GM12891 (cell line): ENCODE data around the gene CSPG4.

ENCODE experiments used
- DNase-seq: peaks from one replicate; pipeline ENCODE4 v3.0.0; 2011; ENCODE audit warnings: low spot score; ENCODE audit not compliant: insufficient read length
- FAIRE-seq: peaks from 2 replicates; lab custom pipeline; 2011; peaks lifted over from hg19 to GRCh38; lab: Jason Lieb, UNC
- PAX5 ChIP-seq: IDR thresholded peaks from 2 replicates; pipeline ENCODE4 v1.6.1; 2011; ENCODE audit warnings: low read length, moderate library complexity, mild to moderate bottlenecking; ENCODE audit not compliant: insufficient read depth, severe bottlenecking
- POLR2A ChIP-seq: IDR thresholded peaks from 2 replicates; pipeline ENCODE4 v1.6.1; 2011; ENCODE audit warnings: low read depth, low read length, control low read depth
- POLR2AphosphoS5 ChIP-seq: IDR thresholded peaks from 2 replicates; pipeline ENCODE4 v1.6.1; 2011; ENCODE audit warnings: low read depth, low read length, control low read depth
- POU2F2 ChIP-seq: IDR thresholded peaks from 2 replicates; pipeline ENCODE4 v1.6.1; 2011; ENCODE audit warnings: low read depth, mild to moderate bottlenecking, control low read depth, low read length, moderate library complexity
- SPI1 ChIP-seq: IDR thresholded peaks from 2 replicates; pipeline ENCODE4 v1.6.1; 2011; ENCODE audit warnings: low read depth, low read length, control low read depth
- TAF1 ChIP-seq: IDR thresholded peaks from 2 replicates; pipeline ENCODE4 v1.6.1; 2011; ENCODE audit warnings: low read depth, low read length, control low read depth

The CSPG4 gene

DNA sequence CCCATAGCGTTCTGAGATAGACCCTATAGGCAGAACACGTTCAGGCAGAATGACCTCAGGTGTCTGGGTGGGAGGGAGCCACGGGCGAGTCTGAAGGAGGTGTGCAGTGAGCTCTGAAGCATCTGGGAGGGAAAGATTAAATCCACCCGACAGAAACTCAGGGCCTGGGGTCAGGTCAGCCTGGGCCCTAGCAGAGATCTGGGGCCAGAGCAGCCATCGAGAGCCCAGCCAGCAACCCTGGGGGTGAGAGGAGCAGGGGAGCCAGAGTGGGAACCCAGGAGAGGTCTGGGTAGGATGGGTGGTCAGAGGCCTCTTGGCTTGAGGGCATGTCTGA, 42.8 kb downstream of the CSPG4 start:
- FAIRE-seq (no peak), DNase-seq (no peak)
- no peak for TF ChIP-seq PAX5
- TF ChIP-seq SPI1, result no peak
- TF ChIP-seq POLR2AphosphoS5, result no peak
- no peak for TF ChIP-seq TAF1
- no peak for TF ChIP-seq POU2F2

DNA sequence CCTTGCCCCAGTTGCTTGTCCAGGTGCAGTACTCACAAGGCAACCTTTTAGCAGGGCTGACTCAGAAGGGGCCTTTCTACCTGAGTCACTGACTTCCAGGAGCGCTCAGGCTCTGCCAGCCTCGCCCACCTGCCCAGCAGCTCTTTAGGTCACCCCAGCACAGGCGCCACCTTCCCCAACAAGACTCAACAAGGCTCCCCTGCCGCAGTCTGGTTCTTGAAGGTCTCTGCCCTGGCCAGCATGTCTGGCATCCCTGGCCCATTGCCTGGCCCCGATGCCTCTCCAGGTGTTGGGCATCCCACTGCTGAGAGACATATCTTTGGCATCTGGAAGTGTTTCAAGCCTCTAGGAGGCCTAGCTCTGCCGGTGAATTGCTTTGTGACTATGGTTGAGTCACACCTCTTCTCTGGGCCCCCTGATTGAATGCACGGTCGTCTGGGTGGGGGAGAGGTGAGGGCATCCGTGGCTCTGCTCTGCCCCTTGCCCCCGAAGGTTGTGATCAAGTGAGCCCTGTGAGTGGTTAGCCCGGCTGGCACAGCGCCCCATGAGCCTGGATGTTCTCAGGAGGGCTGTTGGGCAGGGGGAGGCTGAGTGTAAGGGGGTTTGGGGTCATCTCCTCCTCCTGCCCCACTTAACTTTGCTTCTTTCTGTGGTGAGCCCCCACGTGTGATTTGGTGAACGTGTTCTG, 43.3 kb downstream of the CSPG4 start:
- TF ChIP-seq PAX5, result no peak
- TF ChIP-seq POLR2AphosphoS5, result no peak
- no peak for TF ChIP-seq POU2F2
- TF ChIP-seq SPI1, result no peak
- no peak for TF ChIP-seq POLR2A
- no peak for TF ChIP-seq TAF1
- DNase-seq, result no peak

DNA sequence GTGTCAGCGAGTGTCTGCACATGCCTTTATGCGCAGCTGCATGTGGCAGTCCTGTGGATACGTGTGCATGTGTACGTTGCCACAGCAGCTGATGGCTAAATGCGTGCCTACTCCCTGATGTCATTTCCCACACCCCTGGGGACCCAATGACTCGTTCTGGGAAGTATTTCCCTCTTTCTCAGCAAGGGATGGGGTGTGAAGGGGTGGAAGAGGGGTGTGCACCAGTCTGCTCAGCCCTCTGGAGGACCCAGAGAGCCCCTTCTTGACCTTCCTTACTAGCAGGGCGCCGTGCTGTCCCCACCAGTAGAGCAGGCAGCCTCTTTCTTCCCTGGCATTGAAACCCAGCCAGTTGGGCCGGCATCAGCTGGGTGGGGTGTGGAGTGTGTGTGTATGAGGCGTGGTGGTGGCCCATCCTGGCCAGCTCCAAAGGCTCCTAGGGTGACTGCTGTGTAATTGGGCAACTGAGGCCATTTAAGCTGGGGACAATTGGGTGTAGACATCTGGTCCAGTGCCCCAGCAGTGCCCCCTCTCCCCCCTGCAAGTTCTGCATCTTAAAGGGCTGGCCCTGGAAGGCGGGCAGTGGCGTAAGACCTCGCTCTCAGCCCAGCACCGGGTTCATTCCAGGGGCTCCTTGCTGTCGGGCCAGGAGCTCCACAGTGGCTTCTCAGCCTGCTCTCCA, 45.7 kb downstream of the CSPG4 start:
- FAIRE-seq (no peak), DNase-seq (no peak)
- TF ChIP-seq PAX5 (no peak), POU2F2 (no peak), POLR2AphosphoS5 (no peak), TAF1 (no peak), SPI1 (no peak), POLR2A (no peak)

More for the DNA sequence above, 43.3 kb downstream of the CSPG4 start:
- FAIRE-seq, result no peak

DNA sequence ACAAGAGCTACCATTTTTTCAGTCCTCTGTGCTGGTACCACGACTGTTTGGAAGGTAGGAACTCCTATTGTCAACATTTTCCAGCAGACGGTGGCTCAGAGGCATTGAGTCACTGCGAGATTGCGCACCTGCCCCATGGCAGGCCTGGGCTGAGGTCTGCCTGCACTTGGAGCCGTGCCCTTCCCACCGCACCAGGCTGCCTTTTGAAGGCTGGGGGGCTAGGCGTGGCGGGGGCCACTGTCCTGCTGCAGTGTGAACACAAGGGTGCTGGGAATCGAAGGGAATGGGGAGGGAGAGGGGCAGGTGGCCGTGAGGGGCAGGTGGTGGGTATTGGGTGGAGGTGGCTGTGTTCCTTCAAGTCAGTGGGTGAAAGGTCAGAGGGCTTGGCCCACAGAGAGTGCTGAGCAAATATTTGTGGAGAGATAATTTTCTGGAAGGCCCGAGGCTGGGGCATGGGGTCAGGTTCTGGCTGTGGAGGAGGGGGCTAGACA, 48.7 kb downstream of the CSPG4 start:
- no peak for TF ChIP-seq POLR2AphosphoS5
- no peak for DNase-seq
- no peak for FAIRE-seq

DNA sequence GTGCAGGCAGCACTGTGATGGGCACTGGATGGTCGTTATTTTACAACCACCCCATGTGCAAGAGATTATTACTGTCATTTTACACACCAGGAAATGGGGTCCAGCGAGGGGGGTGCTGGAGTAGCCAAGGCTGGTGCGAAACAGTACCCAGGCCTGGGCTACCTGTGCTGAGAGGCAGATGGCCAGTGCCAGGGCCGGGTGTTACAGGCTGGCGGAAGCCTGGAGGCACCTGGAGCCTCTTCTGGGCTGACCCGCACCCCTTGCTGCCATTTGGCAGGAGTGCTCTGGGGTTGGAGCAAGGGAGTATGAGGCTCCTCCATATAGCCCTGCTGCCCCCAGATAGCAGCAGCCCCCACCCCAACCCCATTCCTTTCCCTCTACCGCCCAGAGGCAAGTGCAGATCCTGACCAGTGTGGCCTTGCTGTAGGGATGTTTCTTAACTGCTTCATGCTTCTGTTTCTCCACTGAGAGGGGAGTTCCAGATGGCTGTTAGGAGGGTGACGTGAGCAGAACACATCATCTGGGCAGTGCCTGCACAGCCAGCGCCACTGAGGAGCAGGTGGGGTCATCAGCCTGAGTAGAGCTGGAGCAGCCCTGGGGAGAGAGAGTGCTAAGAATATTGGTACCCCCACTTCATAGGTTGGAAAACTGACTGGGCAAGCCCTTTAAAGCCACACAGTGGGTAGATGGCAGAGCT, 49.7 kb downstream of the CSPG4 start:
- FAIRE-seq (no peak), DNase-seq (no peak)
- TF ChIP-seq TAF1, result no peak
- TF ChIP-seq POU2F2, result no peak
- TF ChIP-seq SPI1, result no peak
- TF ChIP-seq PAX5, result no peak
- no peak for TF ChIP-seq POLR2AphosphoS5
- TF ChIP-seq POLR2A, result no peak

DNA sequence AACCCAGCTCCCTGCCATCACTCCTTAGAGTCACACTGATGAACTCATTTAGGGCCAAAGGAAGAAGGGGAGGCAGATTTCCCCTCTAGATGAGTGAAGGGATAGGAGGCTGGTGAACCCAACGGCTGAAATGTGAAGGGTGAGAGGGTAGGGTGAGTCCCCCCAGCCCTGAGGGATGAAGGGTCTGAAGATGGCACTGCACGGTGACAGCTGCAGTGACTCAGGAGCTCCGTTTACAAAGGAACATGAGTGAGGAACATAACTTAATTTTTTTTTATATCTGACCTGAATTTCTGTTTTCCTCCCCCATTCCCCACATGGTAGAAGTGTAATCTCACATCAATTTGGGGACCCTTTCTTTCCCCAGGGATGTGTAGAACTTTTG, 50.9 kb downstream of the CSPG4 start:
- TF ChIP-seq POLR2AphosphoS5, result no peak
- no peak for TF ChIP-seq PAX5
- no peak for TF ChIP-seq TAF1
- no peak for TF ChIP-seq POLR2A
- TF ChIP-seq SPI1, result no peak
- TF ChIP-seq POU2F2, result no peak
- no peak for FAIRE-seq
- DNase-seq, result no peak

DNA sequence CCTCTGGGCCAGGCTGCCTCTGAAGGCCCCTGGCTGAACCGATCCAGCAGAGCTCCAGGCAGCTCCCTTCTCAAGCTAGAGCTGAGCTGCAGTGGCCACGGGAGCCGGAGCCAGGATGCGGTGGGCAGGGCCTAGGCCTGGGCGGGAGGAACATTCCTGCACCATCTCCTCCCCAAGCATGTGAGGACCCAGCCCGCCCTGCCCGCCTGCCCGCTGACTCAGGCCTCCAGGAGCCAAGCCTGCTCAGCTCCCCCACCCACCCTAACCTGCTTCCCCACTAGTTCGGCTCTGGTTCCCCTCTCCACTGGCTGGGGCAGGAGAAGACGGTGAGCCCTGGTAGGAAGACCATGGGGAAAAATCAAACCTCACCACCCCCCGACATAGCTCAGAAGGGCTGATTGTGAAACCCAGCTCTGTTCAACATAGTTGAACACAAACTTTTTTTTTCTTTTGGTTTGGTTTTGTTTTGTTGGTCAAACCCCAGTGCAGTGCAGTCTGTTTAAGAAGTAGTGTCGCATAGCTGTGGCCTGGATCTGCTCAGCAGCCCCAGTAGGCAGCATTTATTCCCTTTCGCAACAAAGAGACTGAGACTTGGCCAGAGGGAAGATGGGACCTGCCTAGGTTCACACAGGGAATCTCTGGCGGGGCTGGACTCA, 51.4 kb downstream of the CSPG4 start:
- no peak for DNase-seq
- FAIRE-seq, result no peak
- TF ChIP-seq POLR2A, result no peak
- TF ChIP-seq PAX5, result no peak
- TF ChIP-seq POLR2AphosphoS5, result no peak
- no peak for TF ChIP-seq TAF1
- TF ChIP-seq POU2F2, result no peak
- no peak for TF ChIP-seq SPI1

DNA sequence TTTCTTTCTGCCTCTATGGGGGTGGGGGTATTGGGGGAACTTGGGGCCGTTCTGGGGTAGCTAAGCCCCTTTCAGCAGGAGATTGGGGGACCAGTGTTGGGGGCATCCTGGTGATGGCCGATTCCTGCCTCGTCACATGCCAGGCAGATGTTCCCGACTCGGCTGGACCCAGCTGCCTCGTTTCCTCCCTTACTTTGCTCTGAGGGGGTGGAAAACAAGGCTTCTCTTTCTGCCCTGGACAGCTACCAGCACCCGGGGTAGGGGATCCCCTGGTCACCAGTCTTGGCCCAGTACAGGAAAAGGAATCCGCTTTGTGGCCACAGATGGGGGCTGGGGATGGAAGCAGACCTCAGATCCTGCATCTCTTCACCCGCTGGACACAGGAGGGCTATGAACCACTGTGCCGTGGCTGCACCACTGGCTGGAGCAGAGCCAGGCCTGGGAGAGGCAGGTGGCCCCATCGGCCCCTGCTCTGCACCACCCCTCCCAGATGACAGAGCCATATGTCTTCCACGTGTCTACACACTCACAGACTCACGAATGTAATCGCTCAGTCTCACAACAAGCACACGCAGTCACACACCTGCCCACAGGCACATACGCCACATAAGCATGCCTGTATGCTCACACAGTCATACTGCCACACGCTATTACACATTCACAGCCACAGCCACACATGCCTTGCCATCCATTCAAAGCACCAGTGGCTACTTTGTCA, 52.6 kb downstream of the CSPG4 start:
- DNase-seq (no peak), FAIRE-seq (peak; percentile 71)
- no peak for TF ChIP-seq POLR2A
- no peak for TF ChIP-seq PAX5
- TF ChIP-seq POU2F2, result no peak
- TF ChIP-seq SPI1, result no peak
- no peak for TF ChIP-seq TAF1
- no peak for TF ChIP-seq POLR2AphosphoS5

DNA sequence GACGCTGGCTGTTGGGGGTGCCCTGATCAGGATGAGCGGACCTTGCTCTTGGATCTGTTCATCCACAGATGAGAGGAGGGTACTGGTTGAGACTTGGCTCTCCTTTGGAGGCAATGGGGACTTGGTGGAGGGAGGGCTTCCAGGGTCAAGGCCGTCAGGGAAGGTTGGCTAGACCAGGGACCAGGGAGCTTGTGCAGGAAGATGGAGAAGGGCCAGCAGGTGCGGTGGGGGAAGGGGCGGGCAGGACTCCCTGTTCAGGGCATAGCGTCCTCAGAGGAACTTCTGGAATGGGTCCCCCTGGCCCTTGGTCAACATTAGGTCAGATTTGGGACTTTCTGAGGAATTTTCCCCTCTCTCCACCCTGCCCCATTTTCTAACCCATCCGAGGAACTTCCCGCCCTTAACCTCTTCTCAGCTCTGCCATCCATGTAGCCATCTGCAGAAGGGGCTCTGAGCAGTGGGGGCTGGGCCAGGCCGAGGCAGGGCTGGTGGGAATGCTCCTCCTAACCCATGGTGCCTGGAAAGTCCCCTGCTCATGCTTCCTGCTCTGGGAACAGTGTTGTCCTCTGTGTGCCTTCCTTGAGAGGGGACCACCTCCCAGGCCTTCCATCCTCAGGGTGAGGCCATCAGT, 53.4 kb downstream of the CSPG4 start:
- DNase-seq, result no peak
- FAIRE-seq, result no peak
- TF ChIP-seq POLR2A, result no peak
- no peak for TF ChIP-seq PAX5
